Hepatic stellate cell (primary cell): ENCODE data around the gene DDO.

Experiments
- DNase-seq: peaks from one replicate; pipeline ENCODE4 v3.0.0; 2011; ENCODE audit warnings: low spot score

Gene DDO

GRCh38 chr6:110419028-110419739 is 3.8 kb upstream of the DDO start:
- no peak for DNase-seq

GRCh38 chr6:110418594-110418993 is 3.2 kb upstream of the DDO start:
- DNase-seq, result no peak

- DNase-seq, result no peak
Observed at GRCh38 chr6:110414669-110415068, 706 bp downstream of the DDO start.

GRCh38 chr6:110412360-110412759 is 3.0 kb downstream of the DDO start:
- no peak for DNase-seq

GRCh38 chr6:110410511-110410910 is 4.9 kb downstream of the DDO start:
- DNase-seq, result no peak

GRCh38 chr6:110409794-110410193 is 5.6 kb downstream of the DDO start:
- no peak for DNase-seq

GRCh38 chr6:110408901-110409300 is 6.5 kb downstream of the DDO start:
- DNase-seq, result no peak

GRCh38 chr6:110404607-110405006 is 10.8 kb downstream of the DDO start:
- no peak for DNase-seq

- DNase-seq, result no peak
Observed at GRCh38 chr6:110401585-110402176, 13.7 kb downstream of the DDO start.

GRCh38 chr6:110400208-110400607 is 15.2 kb downstream of the DDO start:
- no peak for DNase-seq

GRCh38 chr6:110399219-110400071 is 15.9 kb downstream of the DDO start:
- peak; percentile 46 for DNase-seq

GRCh38 chr6:110398778-110399177 is 16.6 kb downstream of the DDO start:
- DNase-seq, result peak; percentile 69

- DNase-seq, result no peak
Observed at GRCh38 chr6:110395221-110395620, 20.2 kb downstream of the DDO start.

- DNase-seq, result no peak
Observed at GRCh38 chr6:110394409-110394808, 21.0 kb downstream of the DDO start.

GRCh38 chr6:110392727-110393126 is 22.6 kb downstream of the DDO start:
- DNase-seq, result no peak

GRCh38 chr6:110390404-110390803 is 25.0 kb downstream of the DDO start:
- DNase-seq, result no peak

- DNase-seq, result no peak
Observed at GRCh38 chr6:110389689-110390382, 25.5 kb downstream of the DDO start.

- DNase-seq, result no peak
Observed at GRCh38 chr6:110387986-110388385, 27.4 kb downstream of the DDO start.

GRCh38 chr6:110385458-110385863 is 29.9 kb downstream of the DDO start:
- no peak for DNase-seq

GRCh38 chr6:110378552-110378951 is 36.8 kb downstream of the DDO start:
- no peak for DNase-seq

- no peak for DNase-seq
Observed at GRCh38 chr6:110369066-110369465, 46.3 kb downstream of the DDO start.

- no peak for DNase-seq
Observed at GRCh38 chr6:110368284-110368683, 47.1 kb downstream of the DDO start.
